Kidney (tissue), 14 donors: ENCODE data around the gene ROPN1. TPM values are rescaled to one million over a fixed set of nuclear protein-coding genes. Genes with fewer than 3 reads are reported as not detected.
"Not testable (repeated sequence)": the region's sequence is repeated elsewhere in the genome, so short reads cannot be mapped to it uniquely, and the experiment has no call there.

Experiments used
- DNase-seq, 5 donors: peaks; one replicate each; pipeline ENCODE4 v3.0.0-alpha.2; 2013 to 2020
- FAIRE-seq: peaks from 2 replicates; lab custom pipeline; 2012; peaks lifted over from hg19 to GRCh38; lab: Jason Lieb, UNC
- H3K27ac ChIP-seq, 2 donors: one replicate each; pipeline ENCODE4 v1.7.0; 2013; ENCODE audit warnings: low read depth in 2 of 2, low read length in 2 of 2, inconsistent platforms in 1 of 2
- H3K27me3 ChIP-seq: one replicate; pipeline ENCODE4 v1.7.1; 2013; ENCODE audit warnings: low read length, inconsistent platforms; ENCODE audit not compliant: control insufficient read depth, insufficient read depth
- H3K36me3 ChIP-seq, 3 donors: one replicate each; pipeline versions ENCODE4 v1.7.0 to v1.7.1; 2013; ENCODE audit warnings: low read length in 3 of 3, control low read depth in 1 of 3, inconsistent platforms in 1 of 3; ENCODE audit not compliant: insufficient read depth in 3 of 3, control insufficient read depth in 2 of 3
- H3K4me1 ChIP-seq, 3 donors: one replicate each; pipeline versions ENCODE4 v1.7.0 to v1.7.1; 2013; ENCODE audit warnings: low read length in 3 of 3, inconsistent platforms in 1 of 3, low read depth in 1 of 3; ENCODE audit not compliant: control insufficient read depth in 2 of 3, insufficient read depth in 2 of 3
- H3K4me3 ChIP-seq, 3 donors: one replicate each; pipeline versions ENCODE4 v1.7.0 to v1.8.1; 2013; ENCODE audit warnings: low read length in 3 of 3, control low read depth in 1 of 3, inconsistent platforms in 1 of 3
- H3K9ac ChIP-seq, 3 donors: one replicate each; pipeline versions ENCODE4 v1.7.0 to v1.7.1; 2013; ENCODE audit warnings: low read length in 3 of 3, control low read depth in 1 of 3, inconsistent platforms in 1 of 3
- H3K9me3 ChIP-seq, 3 donors: one replicate each; pipeline versions ENCODE4 v1.7.0 to v1.7.1; 2013; ENCODE audit warnings: low read length in 3 of 3, control low read depth in 1 of 3, inconsistent platforms in 1 of 3; ENCODE audit not compliant: control insufficient read depth in 2 of 3, insufficient read depth in 1 of 3
- CTCF ChIP-seq: IDR thresholded peaks from 3 replicates; pipeline ENCODE4 v1.5.1; 2012; ENCODE audit warnings: mild to moderate bottlenecking, moderate library complexity, borderline replicate concordance; ENCODE audit not compliant: insufficient read depth; ENCODE audit errors: extremely low read depth
- intact Hi-C: fragments of 100-400 bp; cut with DNase I; formaldehyde crosslinking; loops from one replicate; pipeline ENCODE4 v1.11.1; 2022
- polyA plus RNA-seq: library from polyadenylated mRNA; stranded (reverse); fragments of 350-450 nt; fragmentation: Illumina TruSeq; extraction: RNeasy Lipid Tissue Mini Kit (QIAGEN cat#74804); gene quantifications from one replicate; pipeline ENCODE4 v1.2.3, GENCODE V29; 2014; ENCODE audit warnings: low read depth, low replicate concordance; ENCODE audit not compliant: insufficient read depth
- total RNA-seq: library from RNA; stranded (reverse); fragmentation: NEBNext Ultra II Directional; extraction: Animal tissue kit (Norgen Biotek cat#: 25700); gene quantifications from one replicate; pipeline ENCODE4 v1.2.1, GENCODE V29; 2021
- donor health status: control.
- donor health status: control.
- donor health status: control.
- donor health status: control.
- donor health status: control.
- donor health status: DM: yes; HTN: yes; CAD: no.
- donor health status: Normal renal cell carcinoma (clear cell type).

ROPN1 gene
- total and polyA plus RNA-seq, 2 donors from 2014 or later = 0.54 TPM; not detected in 1

GRCh38 chr3:123984350-123984749 is 7.6 kb downstream of the ROPN1 start:
- no peaks in the 10 kb centered on the region for H3K27me3 ChIP-seq
- H3K27ac ChIP-seq = no peak overlapping the region
- no peaks in the 10 kb centered on the region for H3K36me3 ChIP-seq
- no peak overlapping the region for H3K4me3 ChIP-seq
- no peak overlapping the region for H3K9ac ChIP-seq
- TF ChIP-seq CTCF = no peak
- DNase-seq (no peak), FAIRE-seq (no peak)
- peaks cover 0 to 3% (median 0%) of the 10 kb centered on the region in 3 donors for H3K4me1 ChIP-seq
- H3K9me3 ChIP-seq = no peaks in the 10 kb centered on the region
- intact Hi-C loops = no loop called here

- H3K9me3 ChIP-seq, H3K4me3 ChIP-seq, FAIRE-seq, H3K36me3 ChIP-seq, intact Hi-C loops, H3K27ac ChIP-seq, H3K9ac ChIP-seq, H3K27me3 ChIP-seq, H3K4me1 ChIP-seq, DNase-seq: not testable (repeated sequence)
Observed at GRCh38 chr3:123981317-123981716, 10.6 kb downstream of the ROPN1 start.

- TF ChIP-seq CTCF = no peak
- intact Hi-C loops = no loop called here
- no peak for FAIRE-seq
Observed at GRCh38 chr3:123980539-123980938, 11.4 kb downstream of the ROPN1 start.

GRCh38 chr3:123979525-123980501 is 12.1 kb downstream of the ROPN1 start:
- H3K27me3 ChIP-seq, H3K4me1 ChIP-seq, H3K36me3 ChIP-seq, H3K27ac ChIP-seq, intact Hi-C loops, H3K9ac ChIP-seq, H3K9me3 ChIP-seq: not testable (repeated sequence)
- H3K4me3 ChIP-seq = peak overlapping the region; percentile 55 to 66 (median 58)
- DNase-seq (peak; percentile 41 to 63 (median 53)), FAIRE-seq (peak; percentile 13)
- peak; percentile 63 for TF ChIP-seq CTCF

More at GRCh38 chr3:123980539-123980938, 11.4 kb downstream of the ROPN1 start:
- Histone ChIP-seq H3K27me3 (no peaks in the 10 kb centered on the region), H3K4me3 (peak overlapping the region in 1 of 3 donors; percentile 58), H3K4me1 (peaks cover 0 to 3% (median 0%) of the 10 kb centered on the region in 3 donors), H3K27ac (no peak overlapping the region), H3K9me3 (no peaks in the 10 kb centered on the region), H3K36me3 (no peaks in the 10 kb centered on the region), H3K9ac (no peak overlapping the region)
- DNase-seq = no peak

GRCh38 chr3:123976904-123977303 is 15.0 kb downstream of the ROPN1 start:
- FAIRE-seq, H3K9ac ChIP-seq, intact Hi-C loops, H3K9me3 ChIP-seq, DNase-seq, H3K27ac ChIP-seq, H3K27me3 ChIP-seq, H3K4me3 ChIP-seq, H3K4me1 ChIP-seq, H3K36me3 ChIP-seq: not testable (repeated sequence)
